Measurements from ENCODE around the gene DPP6. TPM values are rescaled to one million over a fixed set of nuclear protein-coding genes. Genes with fewer than 3 reads are reported as not detected.

Gene DPP6
- total RNA-seq, 4 donors from 2014 or later = 1.5 to 2.9 TPM; not detected in 2

DNA sequence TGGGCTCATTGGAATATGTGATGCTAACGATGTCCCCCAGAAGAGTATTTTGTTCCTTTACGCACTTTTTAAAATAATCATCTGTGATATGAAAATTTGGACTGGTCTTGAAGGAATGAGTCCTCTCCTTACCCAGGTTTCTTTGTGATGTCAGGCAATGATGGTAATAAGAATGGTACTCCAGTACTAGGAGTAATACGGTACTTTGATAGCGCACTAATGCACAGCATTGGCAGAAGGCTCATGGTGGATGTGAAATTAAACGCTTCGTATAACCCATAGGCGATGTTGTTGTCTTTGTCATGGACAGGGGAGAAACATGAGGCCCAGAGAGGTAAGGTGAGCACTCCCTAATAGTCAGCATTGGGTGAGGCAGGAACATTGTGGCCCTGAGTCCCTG, 125.4 kb downstream of the DPP6 start:
- H3K4me3 ChIP-seq = no peak overlapping the region
- H3K27me3 ChIP-seq = no peaks in the 10 kb centered on the region
- no peaks in the 10 kb centered on the region for H3K36me3 ChIP-seq
- H3K27ac ChIP-seq = no peak overlapping the region
- H3K9me3 ChIP-seq = no peaks in the 10 kb centered on the region
- DNase-seq = no peak
- H3K4me1 ChIP-seq = no peaks in the 10 kb centered on the region
- TF ChIP-seq, protein P1, sequence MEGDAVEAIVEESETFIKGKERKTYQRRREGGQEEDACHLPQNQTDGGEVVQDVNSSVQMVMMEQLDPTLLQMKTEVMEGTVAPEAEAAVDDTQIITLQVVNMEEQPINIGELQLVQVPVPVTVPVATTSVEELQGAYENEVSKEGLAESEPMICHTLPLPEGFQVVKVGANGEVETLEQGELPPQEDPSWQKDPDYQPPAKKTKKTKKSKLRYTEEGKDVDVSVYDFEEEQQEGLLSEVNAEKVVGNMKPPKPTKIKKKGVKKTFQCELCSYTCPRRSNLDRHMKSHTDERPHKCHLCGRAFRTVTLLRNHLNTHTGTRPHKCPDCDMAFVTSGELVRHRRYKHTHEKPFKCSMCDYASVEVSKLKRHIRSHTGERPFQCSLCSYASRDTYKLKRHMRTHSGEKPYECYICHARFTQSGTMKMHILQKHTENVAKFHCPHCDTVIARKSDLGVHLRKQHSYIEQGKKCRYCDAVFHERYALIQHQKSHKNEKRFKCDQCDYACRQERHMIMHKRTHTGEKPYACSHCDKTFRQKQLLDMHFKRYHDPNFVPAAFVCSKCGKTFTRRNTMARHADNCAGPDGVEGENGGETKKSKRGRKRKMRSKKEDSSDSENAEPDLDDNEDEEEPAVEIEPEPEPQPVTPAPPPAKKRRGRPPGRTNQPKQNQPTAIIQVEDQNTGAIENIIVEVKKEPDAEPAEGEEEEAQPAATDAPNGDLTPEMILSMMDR (IDR thresholded peaks at IDR 0.05) = no peak
- no peak for TF ChIP-seq POLR2A (IDR thresholded peaks at IDR 0.05)

- Histone ChIP-seq H3K27me3 (no peaks in the 10 kb centered on the region), H3K9me3 (no peaks in the 10 kb centered on the region), H3K4me3 (no peak overlapping the region), H3K4me1 (no peaks in the 10 kb centered on the region), H3K27ac (no peak overlapping the region), H3K36me3 (no peaks in the 10 kb centered on the region)
- no peak for DNase-seq
- TF ChIP-seq POLR2A (IDR thresholded peaks at IDR 0.05) = no peak
- TF ChIP-seq, protein P1 (IDR thresholded peaks at IDR 0.05) = no peak
These were observed 126.7 kb downstream of the DPP6 start for GRCh38 chr7:154178895-154179294.

DNA sequence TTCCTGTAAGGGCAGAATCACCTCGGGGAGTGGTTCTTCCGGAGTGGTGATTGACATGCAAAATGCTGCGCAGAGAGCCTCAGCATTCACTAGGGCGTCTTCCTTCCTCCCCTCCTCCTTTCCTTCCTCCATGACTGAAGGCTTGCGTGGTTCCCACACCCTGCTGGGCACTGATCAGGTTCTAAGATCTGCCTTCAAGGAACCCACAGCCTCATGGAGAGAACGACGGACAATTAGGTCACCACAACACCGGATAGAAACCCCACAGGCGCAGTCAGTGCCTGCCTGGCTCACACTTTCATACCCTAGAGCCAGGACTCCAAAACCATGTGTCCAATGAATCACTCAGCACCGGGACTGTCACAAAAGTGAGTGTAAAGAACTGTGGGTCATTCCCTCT, 131.3 kb downstream of the DPP6 start:
- H3K27ac ChIP-seq = no peak overlapping the region
- H3K36me3 ChIP-seq = no peaks in the 10 kb centered on the region
- H3K4me3 ChIP-seq = no peak overlapping the region
- H3K9me3 ChIP-seq = no peaks in the 10 kb centered on the region
- no peaks in the 10 kb centered on the region for H3K27me3 ChIP-seq
- no peaks in the 10 kb centered on the region for H3K4me1 ChIP-seq
- no peak for DNase-seq
- TF ChIP-seq POLR2A (IDR thresholded peaks at IDR 0.05) = no peak
- TF ChIP-seq, protein P1 (IDR thresholded peaks at IDR 0.05) = no peak

DNA sequence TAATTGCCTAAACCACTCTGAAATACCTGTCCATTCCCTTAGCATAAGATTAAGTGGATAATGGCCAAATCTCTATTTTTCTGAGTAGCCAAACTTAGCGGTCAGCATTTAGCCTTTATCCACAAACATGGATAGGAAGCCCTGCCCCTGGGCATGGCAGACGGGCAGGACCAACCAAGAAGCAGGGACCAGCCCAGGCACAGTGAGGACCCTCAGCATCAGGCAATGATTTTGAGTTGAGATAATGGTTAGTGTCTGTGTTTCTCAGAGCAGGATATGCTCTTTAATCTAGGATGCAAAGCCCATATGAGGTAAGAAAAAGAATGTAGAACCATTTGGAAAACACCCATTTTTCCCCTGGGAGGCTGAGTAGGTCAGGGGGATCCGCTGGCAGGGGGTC, 131.7 kb downstream of the DPP6 start:
- no peaks in the 10 kb centered on the region for H3K9me3 ChIP-seq
- no peaks in the 10 kb centered on the region for H3K27me3 ChIP-seq
- H3K27ac ChIP-seq = no peak overlapping the region
- no peak overlapping the region for H3K4me3 ChIP-seq
- no peak for DNase-seq
- H3K36me3 ChIP-seq = no peaks in the 10 kb centered on the region
- TF ChIP-seq POLR2A (IDR thresholded peaks at IDR 0.05) = no peak
- TF ChIP-seq, protein P1 (IDR thresholded peaks at IDR 0.05) = no peak
- no peaks in the 10 kb centered on the region for H3K4me1 ChIP-seq

DNA sequence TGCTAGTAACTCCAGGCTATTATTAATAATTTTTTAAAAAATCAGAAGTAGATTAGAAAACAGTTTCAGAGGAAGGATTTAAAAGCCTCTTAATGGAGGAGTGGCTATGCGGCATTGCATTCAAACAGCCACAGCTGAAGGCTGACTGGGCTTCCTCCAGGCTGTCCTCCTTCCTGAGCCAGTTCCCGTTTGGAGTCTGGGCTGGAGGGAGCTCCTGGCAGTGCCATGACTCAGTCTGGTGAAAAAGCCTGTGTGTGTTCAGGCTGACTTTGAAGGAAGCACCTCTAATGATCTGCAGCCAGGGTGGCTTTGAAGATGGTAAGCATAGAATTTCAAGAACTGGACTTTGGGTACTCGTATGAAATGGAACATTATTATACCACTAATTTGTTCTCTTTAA, 134.6 kb downstream of the DPP6 start:
- Histone ChIP-seq H3K4me1 (no peaks in the 10 kb centered on the region), H3K27ac (no peak overlapping the region), H3K9me3 (no peaks in the 10 kb centered on the region), H3K27me3 (no peaks in the 10 kb centered on the region), H3K4me3 (no peak overlapping the region), H3K36me3 (no peaks in the 10 kb centered on the region)
- DNase-seq = no peak
- no peak for TF ChIP-seq POLR2A (IDR thresholded peaks at IDR 0.05)
- TF ChIP-seq, protein P1 (IDR thresholded peaks at IDR 0.05) = no peak

GRCh38 chr7:154188330-154188729, 136.1 kb downstream of the DPP6 start:
- Histone ChIP-seq H3K4me3 (no peak overlapping the region), H3K36me3 (no peaks in the 10 kb centered on the region), H3K9me3 (no peaks in the 10 kb centered on the region), H3K4me1 (no peaks in the 10 kb centered on the region), H3K27me3 (no peaks in the 10 kb centered on the region), H3K27ac (no peak overlapping the region)
- DNase-seq = no peak
- TF ChIP-seq, protein P1 (IDR thresholded peaks at IDR 0.05) = no peak
- no peak for TF ChIP-seq POLR2A (IDR thresholded peaks at IDR 0.05)

Data from Peyer's patch (tissue), 4 donors.